M059J (cell line): Measurements from ENCODE around the gene NLRP14. TPM values are rescaled to one million over a fixed set of nuclear protein-coding genes. Genes with fewer than 3 reads are reported as not detected.

ENCODE experiments used
- DNase-seq: peaks from one replicate; pipeline ENCODE4 v3.0.0-alpha.2; 2012; ENCODE audit warnings: low read depth
- total RNA-seq: library from RNA; depleted of rRNA; stranded (reverse); fragments of >200 nt; shearing (Covaris generic); gene quantifications from 2 replicates; pipeline ENCODE4 v1.2.3, GENCODE V29; 2014; rRNA removed

NLRP14 gene
- not detected in 2 replicates for total RNA-seq

GRCh38 chr11:7020183-7020917 is at the start of gene NLRP14, which contains the start of gene ZNF214:
Gene NLRP14 (plus strand): TSS chr11:7020479. CDS start chr11:7038587, 18,108 bp downstream.
Gene ZNF214 (minus strand): TSS chr11:7020346. CDS start chr11:7002835, 17,511 bp downstream.
- DNase-seq = peak; percentile 95

GRCh38 chr11:6979365-6979764 is 40.9 kb upstream of the NLRP14 start:
- no peak for DNase-seq

GRCh38 chr11:6986487-6986886 is 33.8 kb upstream of the NLRP14 start:
- DNase-seq = no peak

GRCh38 chr11:6988506-6988905 is 31.8 kb upstream of the NLRP14 start:
- DNase-seq = peak; percentile 3

GRCh38 chr11:6991227-6991626 is 29.1 kb upstream of the NLRP14 start:
- no peak for DNase-seq

GRCh38 chr11:6992026-6992425 is 28.3 kb upstream of the NLRP14 start:
- no peak for DNase-seq

GRCh38 chr11:6992457-6993417 is 27.5 kb upstream of the NLRP14 start:
- peak; percentile 74 for DNase-seq

GRCh38 chr11:6995703-6996102 is 24.6 kb upstream of the NLRP14 start:
- no peak for DNase-seq

- DNase-seq = peak; percentile 34
These were observed 15.8 kb upstream of the NLRP14 start for GRCh38 chr11:7004482-7004881.

GRCh38 chr11:7014118-7014517 is 6.2 kb upstream of the NLRP14 start:
- DNase-seq = no peak

GRCh38 chr11:7016011-7016410 is 4.3 kb upstream of the NLRP14 start:
- no peak for DNase-seq

- DNase-seq = peak; percentile 46
These were observed 638 bp upstream of the NLRP14 start for GRCh38 chr11:7019500-7020182.

GRCh38 chr11:7021318-7021717 is 1.0 kb downstream of the NLRP14 start:
- no peak for DNase-seq

- no peak for DNase-seq
These were observed 7.9 kb downstream of the NLRP14 start for GRCh38 chr11:7028141-7028540.

- DNase-seq = no peak
These were observed 10.6 kb downstream of the NLRP14 start for GRCh38 chr11:7030836-7031235.

GRCh38 chr11:7031471-7031871 is 11.2 kb downstream of the NLRP14 start:
- no peak for DNase-seq

GRCh38 chr11:7032692-7033091 is 12.4 kb downstream of the NLRP14 start:
- DNase-seq = no peak

- DNase-seq = no peak
These were observed 13.7 kb downstream of the NLRP14 start for GRCh38 chr11:7034019-7034418.

- peak; percentile 61 for DNase-seq
These were observed 26.3 kb downstream of the NLRP14 start for GRCh38 chr11:7046474-7047175.

GRCh38 chr11:7050191-7050590 is 29.9 kb downstream of the NLRP14 start:
- no peak for DNase-seq

- DNase-seq = peak; percentile 9
These were observed 36.7 kb downstream of the NLRP14 start for GRCh38 chr11:7056828-7057513.
